ENCODE measurements around the gene CD160.

GRCh38 chr1:145730467-145730866 lies 11.2 kb downstream of the CD160 start:
- TF ChIP-seq CTCF (IDR thresholded peaks at IDR 0.05) (no peak), EZH2 (IDR thresholded peaks at IDR 0.05; ENCODE audit: borderline replicate concordance, insufficient read depth, low read depth, low read length, poor library complexity, severe bottlenecking) (no peak)

Data from B cell (primary cell).